Progenitor cell of endocrine pancreas (in vitro differentiated cells): ENCODE results near the gene ZXDC. TPM values are rescaled to one million over a fixed set of nuclear protein-coding genes. Genes with fewer than 3 reads are reported as not detected.

Experiments
- DNase-seq: peaks from one replicate; pipeline ENCODE4 v3.0.0; 2021; ENCODE audit warnings: low spot score; ENCODE audit not compliant: unreplicated experiment
- H3K27ac Mint-ChIP-seq: 2 replicates; pipeline ENCODE4 v1.8.0; 2021; ENCODE audit warnings: mild to moderate bottlenecking, moderate library complexity, mixed read lengths
- H3K27me3 Mint-ChIP-seq: 2 replicates; pipeline ENCODE4 v1.8.0; 2021; ENCODE audit warnings: mixed read lengths
- H3K36me3 Mint-ChIP-seq: 2 replicates; pipeline ENCODE4 v1.8.0; 2022; ENCODE audit warnings: mixed read lengths; ENCODE audit not compliant: insufficient read depth
- H3K4me1 Mint-ChIP-seq: 2 replicates; pipeline ENCODE4 v1.8.0; 2021; ENCODE audit warnings: low read depth, mixed read lengths
- H3K4me3 Mint-ChIP-seq: 2 replicates; pipeline ENCODE4 v1.8.0; 2021; ENCODE audit warnings: low read depth, mild to moderate bottlenecking, moderate library complexity, mixed read lengths
- H3K9me3 Mint-ChIP-seq: 2 replicates; pipeline ENCODE4 v1.8.0; 2021; ENCODE audit warnings: low read depth, mixed read lengths
- CTCF ChIP-seq: fragments of 200-600 bp; sonication (generic); IDR thresholded peaks from one replicate; pipeline ENCODE4 v1.5.0; 2021; ENCODE audit warnings: antibody characterized with exemption, mild to moderate bottlenecking; ENCODE audit not compliant: unreplicated experiment
- total RNA-seq: library from RNA; stranded (reverse); gene quantifications from 2 replicates; pipeline ENCODE4 v1.2.1, GENCODE V29; 2021

ZXDC gene
- total RNA-seq, 1 donor from 2014 or later = 40.5 TPM

GRCh38 chr3:126394977-126395321, 80.7 kb downstream of the ZXDC start:
- DNase-seq = no peak
- H3K9me3 Mint-ChIP-seq = no peaks in the 10 kb centered on the region
- TF ChIP-seq CTCF = peak; percentile 31
- H3K36me3 Mint-ChIP-seq = no peaks in the 10 kb centered on the region
- no peaks in the 10 kb centered on the region for H3K4me1 Mint-ChIP-seq
- no peak overlapping the region for H3K27ac Mint-ChIP-seq
- peaks cover 66% of the 10 kb centered on the region for H3K27me3 Mint-ChIP-seq
- H3K4me3 Mint-ChIP-seq = peak overlapping the region; percentile 55

GRCh38 chr3:126394179-126394976, 81.3 kb downstream of the ZXDC start, which contains the start of gene CFAP100:
Gene CFAP100 (plus strand): TSS chr3:126394909. CDS start chr3:126396001, 1,092 bp downstream.
- TF ChIP-seq CTCF = no peak
- Mint-ChIP-seq H3K36me3 (no peaks in the 10 kb centered on the region), H3K4me1 (peaks cover 3% of the 10 kb centered on the region), H3K27ac (no peak within 1 kb of the TSS), H3K9me3 (no peaks in the 10 kb centered on the region), H3K27me3 (peaks cover 69% of the 10 kb centered on the region), H3K4me3 (peak within 1 kb of the TSS; percentile 55)
- peak; percentile 34 for DNase-seq

GRCh38 chr3:126393563-126393962, 82.1 kb downstream of the ZXDC start:
- Mint-ChIP-seq H3K27me3 (peaks cover 70% of the 10 kb centered on the region), H3K27ac (no peak overlapping the region), H3K4me1 (peaks cover 3% of the 10 kb centered on the region), H3K4me3 (no peak overlapping the region), H3K36me3 (no peaks in the 10 kb centered on the region), H3K9me3 (no peaks in the 10 kb centered on the region)
- DNase-seq = no peak
- no peak for TF ChIP-seq CTCF

- no peaks in the 10 kb centered on the region for H3K36me3 Mint-ChIP-seq
- TF ChIP-seq CTCF = no peak
- no peak overlapping the region for H3K4me3 Mint-ChIP-seq
- H3K9me3 Mint-ChIP-seq = no peaks in the 10 kb centered on the region
- peaks cover 68% of the 10 kb centered on the region for H3K27me3 Mint-ChIP-seq
- H3K4me1 Mint-ChIP-seq = peaks cover 3% of the 10 kb centered on the region
- H3K27ac Mint-ChIP-seq = no peak overlapping the region
- DNase-seq = no peak
These were observed 83.4 kb downstream of the ZXDC start for GRCh38 chr3:126392246-126392645.

GRCh38 chr3:126391631-126392030, 84.1 kb downstream of the ZXDC start:
- Mint-ChIP-seq H3K36me3 (no peaks in the 10 kb centered on the region), H3K4me3 (no peak overlapping the region), H3K9me3 (no peaks in the 10 kb centered on the region), H3K27ac (no peak overlapping the region), H3K4me1 (peaks cover 3% of the 10 kb centered on the region), H3K27me3 (peaks cover 63% of the 10 kb centered on the region)
- no peak for DNase-seq
- no peak for TF ChIP-seq CTCF
